Muscle of leg (tissue), 11 donors: ENCODE measurements around the gene TRIM7. TPM values are rescaled to one million over a fixed set of nuclear protein-coding genes. Genes with fewer than 3 reads are reported as not detected.
"Not testable (repeated sequence)": the region's sequence is repeated elsewhere in the genome, so short reads cannot be mapped to it uniquely, and the experiment has no call there.

ENCODE experiments used
- DNase-seq: peaks from one replicate; pipeline ENCODE4 v3.0.0; 2013
- H3K27ac ChIP-seq: one replicate; pipeline ENCODE4 v1.5.1; 2013; ENCODE audit warnings: mild to moderate bottlenecking, low read length, control low read depth
- H3K27me3 ChIP-seq: one replicate; pipeline ENCODE4 v1.6.1; 2013; ENCODE audit warnings: low read length; ENCODE audit not compliant: control insufficient read depth, insufficient read depth
- H3K36me3 ChIP-seq: one replicate; pipeline ENCODE4 v1.6.1; 2013; ENCODE audit warnings: low read length; ENCODE audit not compliant: control insufficient read depth, insufficient read depth
- H3K4me1 ChIP-seq: one replicate; pipeline ENCODE4 v1.6.1; 2013; ENCODE audit warnings: low read length; ENCODE audit not compliant: control insufficient read depth, insufficient read depth
- H3K4me3 ChIP-seq: one replicate; pipeline ENCODE4 v1.5.1; 2013; ENCODE audit warnings: low read length, control low read depth
- H3K9me3 ChIP-seq: replicated peaks from 2 replicates; pipeline ENCODE4 v1.6.1; 2013; ENCODE audit warnings: low read depth, low read length; ENCODE audit not compliant: control insufficient read depth
- WGBS: methylation state at CpG from one replicate; pipeline ENCODE4 v1.1.5; 2013; ENCODE audit warnings: missing lambda C conversion rate; ENCODE audit not compliant: insufficient coverage; 5-methylcytosine and 5-hydroxymethylcytosine counted together
- polyA plus RNA-seq, 8 donors: library from polyadenylated mRNA; unstranded; fragments of 120-200 nt; gene quantifications; one replicate each; pipeline versions ENCODE4 v1.2.1 to v1.2.3, GENCODE V29; 2013; ENCODE audit warnings: inconsistent platforms in 1 of 8, low replicate concordance in 1 of 8; ENCODE audit not compliant: insufficient read length in 8 of 8, insufficient read depth in 1 of 8
- total RNA-seq: library from RNA; stranded (reverse); fragments of 120-200 nt; gene quantifications from one replicate; pipeline ENCODE4 v1.2.4, GENCODE V29; 2013

Gene TRIM7
- total and polyA plus RNA-seq, 9 donors, result 7.7 to 22.0 (median 15.0) TPM

- Histone ChIP-seq H3K27ac (no peak overlapping the region), H3K27me3 (peaks cover 79% of the 10 kb centered on the region), H3K9me3 (no peaks in the 10 kb centered on the region), H3K4me3 (no peak overlapping the region), H3K36me3 (no peaks in the 10 kb centered on the region), H3K4me1 (peaks cover 9% of the 10 kb centered on the region)
- DNase-seq, result no peak
- WGBS, result 10% methylated on average over 9 of the region's 11 CpGs
These were observed 32.0 kb downstream of the TRIM7 start for GRCh38 chr5:181173027-181173419.

GRCh38 chr5:181171782-181172181, 33.2 kb downstream of the TRIM7 start:
- H3K27ac ChIP-seq, result no peak overlapping the region
- H3K4me1 ChIP-seq, result peaks cover 9% of the 10 kb centered on the region
- H3K36me3 ChIP-seq, result no peaks in the 10 kb centered on the region
- no CpG with 5 or more reads among the region's 3 CpGs for WGBS
- no peaks in the 10 kb centered on the region for H3K9me3 ChIP-seq
- peaks cover 76% of the 10 kb centered on the region for H3K27me3 ChIP-seq
- no peak for DNase-seq
- H3K4me3 ChIP-seq, result no peak overlapping the region

GRCh38 chr5:181170996-181171395, 34.0 kb downstream of the TRIM7 start:
- Histone ChIP-seq H3K4me1 (peaks cover 9% of the 10 kb centered on the region), H3K9me3 (no peaks in the 10 kb centered on the region), H3K27ac (no peak overlapping the region), H3K4me3 (no peak overlapping the region), H3K27me3 (peaks cover 83% of the 10 kb centered on the region), H3K36me3 (no peaks in the 10 kb centered on the region)
- DNase-seq, result no peak
- WGBS, result 67% methylated on average over 1 of the region's 6 CpGs

- WGBS, result 4% methylated on average over 26 of the region's 33 CpGs
- no peak overlapping the region for H3K4me3 ChIP-seq
These were observed 34.7 kb downstream of the TRIM7 start for GRCh38 chr5:181170237-181170825.

GRCh38 chr5:181169459-181170236, 35.3 kb downstream of the TRIM7 start:
- peaks cover 83% of the 10 kb centered on the region for H3K27me3 ChIP-seq
- not testable (repeated sequence) for H3K4me1 ChIP-seq, H3K36me3 ChIP-seq, H3K9me3 ChIP-seq, H3K27ac ChIP-seq
- WGBS, result 1% methylated on average over 32 of the region's 50 CpGs
- H3K4me3 ChIP-seq, result peak overlapping the region; percentile 10
- peak; percentile 56 for DNase-seq

More at GRCh38 chr5:181170237-181170825, 34.7 kb downstream of the TRIM7 start:
- Histone ChIP-seq H3K36me3 (no peaks in the 10 kb centered on the region), H3K9me3 (no peaks in the 10 kb centered on the region), H3K4me1 (peaks cover 9% of the 10 kb centered on the region), H3K27me3 (peaks cover 84% of the 10 kb centered on the region), H3K27ac (no peak overlapping the region)
- no peak for DNase-seq

- DNase-seq, result no peak
- WGBS, result 18% methylated on average over 4 of the region's 14 CpGs
- H3K9me3 ChIP-seq, result no peaks in the 10 kb centered on the region
- no peaks in the 10 kb centered on the region for H3K36me3 ChIP-seq
- no peak overlapping the region for H3K27ac ChIP-seq
- H3K4me3 ChIP-seq, result no peak overlapping the region
- H3K27me3 ChIP-seq, result peaks cover 81% of the 10 kb centered on the region
- peaks cover 9% of the 10 kb centered on the region for H3K4me1 ChIP-seq
These were observed 36.3 kb downstream of the TRIM7 start for GRCh38 chr5:181168595-181169118.

GRCh38 chr5:181167814-181168488, 37.0 kb downstream of the TRIM7 start:
- no peaks in the 10 kb centered on the region for H3K36me3 ChIP-seq
- no peak overlapping the region for H3K4me3 ChIP-seq
- peaks cover 78% of the 10 kb centered on the region for H3K27me3 ChIP-seq
- no peak overlapping the region for H3K27ac ChIP-seq
- no peaks in the 10 kb centered on the region for H3K9me3 ChIP-seq
- DNase-seq, result no peak
- 0% methylated on average over 6 of the region's 11 CpGs for WGBS
- peaks cover 9% of the 10 kb centered on the region for H3K4me1 ChIP-seq

- no peak for DNase-seq
- WGBS, result no CpG with 5 or more reads among the region's 6 CpGs
- no peak overlapping the region for H3K27ac ChIP-seq
- no peak overlapping the region for H3K4me3 ChIP-seq
- peaks cover 80% of the 10 kb centered on the region for H3K27me3 ChIP-seq
- H3K9me3 ChIP-seq, result no peaks in the 10 kb centered on the region
- H3K36me3 ChIP-seq, result no peaks in the 10 kb centered on the region
- peaks cover 9% of the 10 kb centered on the region for H3K4me1 ChIP-seq
These were observed 37.9 kb downstream of the TRIM7 start for GRCh38 chr5:181166812-181167733.

GRCh38 chr5:181164076-181164952, 40.7 kb downstream of the TRIM7 start:
- no peak overlapping the region for H3K4me3 ChIP-seq
- peaks cover 54% of the 10 kb centered on the region for H3K27me3 ChIP-seq
- H3K36me3 ChIP-seq, result no peaks in the 10 kb centered on the region
- H3K4me1 ChIP-seq, result peaks cover 4% of the 10 kb centered on the region
- no peak overlapping the region for H3K27ac ChIP-seq
- 9% methylated on average over 35 of the region's 52 CpGs for WGBS
- DNase-seq, result no peak
- H3K9me3 ChIP-seq, result no peaks in the 10 kb centered on the region
